ENCODE results near the gene FBRS. TPM values are rescaled to one million over a fixed set of nuclear protein-coding genes. Genes with fewer than 3 reads are reported as not detected.

The FBRS gene
- total RNA-seq, 1 donor from 2014 or later: 28.7 TPM

DNA sequence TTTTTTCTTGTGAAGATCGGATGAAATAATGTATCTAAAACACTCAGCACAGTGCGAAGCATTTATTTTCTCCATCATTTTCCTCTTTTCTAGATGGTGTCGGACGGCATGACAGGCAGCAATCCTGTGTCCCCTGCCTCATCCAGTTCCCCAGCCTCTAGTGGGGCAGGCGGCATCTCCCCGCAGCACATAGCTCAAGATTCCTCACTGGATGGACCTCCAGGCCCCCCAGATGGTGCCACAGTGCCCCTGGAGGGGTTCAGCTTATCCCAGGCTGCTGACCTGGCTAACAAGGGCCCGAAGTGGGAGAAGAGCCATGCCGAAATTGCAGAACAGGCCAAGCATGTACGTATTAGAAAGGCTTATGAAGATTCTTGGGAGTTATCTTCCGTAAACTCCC lies 45.7 kb downstream of the FBRS start:
- Histone ChIP-seq H3K4me1 (peaks cover 19% of the 10 kb centered on the region), H3K36me3 (peaks cover 4 to 88% of the 10 kb centered on the region in 2 donors), H3K27ac (no peak overlapping the region), H3K9me3 (no peaks in the 10 kb centered on the region), H3K27me3 (no peaks in the 10 kb centered on the region), H3K4me3 (no peak overlapping the region)
- intact Hi-C loops (cut with DNase I): no loop called here
- no peak for TF ChIP-seq POLR2AphosphoS5 (IDR thresholded peaks at IDR 0.05; ENCODE audit: insufficient read depth in 1 of 2, low read depth in 1 of 2)
- no peak for TF ChIP-seq POLR2A (IDR thresholded peaks at IDR 0.05)
- TF ChIP-seq CTCF (IDR thresholded peaks at IDR 0.05): no peak
- DNase-seq (ENCODE audit: extremely low spot score in 2 of 2): no peak

DNA sequence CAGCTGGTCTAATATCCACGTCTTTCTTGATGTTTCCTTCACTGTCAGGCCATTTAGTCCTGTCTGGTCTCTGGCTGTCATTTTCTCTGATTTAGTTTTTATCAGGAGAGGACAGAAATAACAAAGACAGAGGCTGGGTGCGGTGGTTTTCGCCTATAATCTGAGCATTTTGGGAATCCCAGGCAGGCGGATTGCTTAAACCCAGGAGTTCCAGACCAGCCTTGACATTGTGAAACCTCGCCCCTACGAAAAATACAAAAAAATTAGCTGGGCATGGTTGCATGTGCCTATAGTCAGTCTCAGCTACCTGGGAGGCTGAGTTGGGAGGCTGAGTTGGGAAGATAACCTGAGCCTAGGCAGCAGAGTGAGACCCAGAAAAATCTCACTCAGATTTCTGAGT lies 47.8 kb downstream of the FBRS start:
- peaks cover 11 to 98% of the 10 kb centered on the region in 2 donors for H3K36me3 ChIP-seq
- H3K4me3 ChIP-seq: no peak overlapping the region
- no peak for TF ChIP-seq POLR2AphosphoS5 (IDR thresholded peaks at IDR 0.05; ENCODE audit: insufficient read depth in 1 of 2, low read depth in 1 of 2)
- TF ChIP-seq POLR2A (IDR thresholded peaks at IDR 0.05): no peak
- no peak for TF ChIP-seq CTCF (IDR thresholded peaks at IDR 0.05)
- no peaks in the 10 kb centered on the region for H3K27me3 ChIP-seq
- no peak for DNase-seq (ENCODE audit: extremely low spot score in 2 of 2)
- H3K4me1 ChIP-seq: peaks cover under 1% of the 10 kb centered on the region
- intact Hi-C loops (cut with DNase I): no loop called here
- H3K9me3 ChIP-seq: no peaks in the 10 kb centered on the region
- H3K27ac ChIP-seq: no peak overlapping the region

DNA sequence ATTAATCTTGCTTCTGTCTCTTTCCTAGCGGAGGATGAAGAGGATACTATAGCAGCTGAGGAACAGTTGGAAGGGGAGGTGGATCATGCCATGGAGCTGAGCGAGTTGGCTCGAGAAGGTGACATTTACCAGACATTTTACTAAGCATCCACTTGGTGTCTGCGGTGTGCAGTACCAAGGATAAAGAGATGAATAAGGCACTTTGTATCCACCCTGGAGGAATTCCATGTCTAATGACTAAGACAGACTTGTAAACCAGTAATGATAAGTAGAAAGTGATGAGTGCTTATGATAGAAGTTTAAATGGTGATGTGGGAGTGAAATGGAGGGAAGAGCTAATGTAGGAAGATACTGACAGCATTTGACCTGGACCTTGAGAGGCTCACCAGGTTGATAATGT lies 52.7 kb downstream of the FBRS start:
- TF ChIP-seq POLR2A (IDR thresholded peaks at IDR 0.05) (no peak), CTCF (IDR thresholded peaks at IDR 0.05) (no peak), POLR2AphosphoS5 (IDR thresholded peaks at IDR 0.05; ENCODE audit: insufficient read depth in 1 of 2, low read depth in 1 of 2) (no peak)
- intact Hi-C loops (cut with DNase I): no loop called here
- peaks cover 12 to 92% of the 10 kb centered on the region in 2 donors for H3K36me3 ChIP-seq

GRCh38 chr16:30711712-30712111 lies 53.5 kb downstream of the FBRS start:
- intact Hi-C loops (cut with DNase I): no loop called here

More for the DNA sequence above, 52.7 kb downstream of the FBRS start:
- DNase-seq (ENCODE audit: extremely low spot score in 2 of 2): no peak
- Histone ChIP-seq H3K9me3 (no peaks in the 10 kb centered on the region), H3K27me3 (no peaks in the 10 kb centered on the region), H3K27ac (no peak overlapping the region), H3K4me3 (no peak overlapping the region), H3K4me1 (no peaks in the 10 kb centered on the region)

More at GRCh38 chr16:30711712-30712111, 53.5 kb downstream of the FBRS start:
- Histone ChIP-seq H3K4me3 (no peak overlapping the region), H3K36me3 (peaks cover 12 to 92% of the 10 kb centered on the region in 2 donors), H3K9me3 (no peaks in the 10 kb centered on the region), H3K27ac (no peak overlapping the region), H3K4me1 (no peaks in the 10 kb centered on the region), H3K27me3 (no peaks in the 10 kb centered on the region)
- no peak for DNase-seq (ENCODE audit: extremely low spot score in 2 of 2)
- TF ChIP-seq CTCF (IDR thresholded peaks at IDR 0.05): no peak
- no peak for TF ChIP-seq POLR2A (IDR thresholded peaks at IDR 0.05)
- TF ChIP-seq POLR2AphosphoS5 (IDR thresholded peaks at IDR 0.05; ENCODE audit: insufficient read depth in 1 of 2, low read depth in 1 of 2): no peak
